Spleen (tissue), 11 donors: Measurements from ENCODE around the gene PLBD2. TPM values are rescaled to one million over a fixed set of nuclear protein-coding genes. Genes with fewer than 3 reads are reported as not detected.
A peak's percentile ranks its signal among the peaks of the same experiment; 100 is the strongest.

ENCODE experiments used
- DNase-seq: peaks from one replicate; pipeline ENCODE4 v3.0.0-alpha.2; 2020
- H3K27ac ChIP-seq, 8 donors: fragments of 200-600 bp; sonication (generic) in 7 of 8; 1 replicate in 4 of 8; 2 replicates in 4 of 8; pipeline versions ENCODE4 v1.5.0 to v1.8.0; 2016 to 2021; ENCODE audit warnings: inconsistent platforms in 4 of 8, mild to moderate bottlenecking in 4 of 8, moderate library complexity in 1 of 8
- H3K27me3 ChIP-seq, 7 donors: fragments of 200-600 bp; sonication (generic) in 6 of 7; replicated peaks in 1 of 7; 1 replicate in 4 of 7; 2 replicates in 3 of 7; pipeline versions ENCODE4 v1.5.0 to v1.8.0; 2016 to 2021; ENCODE audit warnings: inconsistent platforms in 3 of 7, mild to moderate bottlenecking in 1 of 7
- H3K36me3 ChIP-seq, 6 donors: fragments of 200-600 bp; sonication (generic) in 5 of 6; 1 replicate in 4 of 6; 2 replicates in 2 of 6; pipeline versions ENCODE4 v1.5.0 to v1.8.0; 2016 to 2021; ENCODE audit warnings: inconsistent platforms in 2 of 6
- H3K4me1 ChIP-seq, 6 donors: fragments of 200-600 bp; sonication (generic) in 5 of 6; 1 replicate in 3 of 6; 2 replicates in 3 of 6; pipeline versions ENCODE4 v1.5.0 to v1.8.0; 2016 to 2021; ENCODE audit warnings: inconsistent platforms in 3 of 6
- H3K4me3 ChIP-seq, 8 donors: fragments of 200-600 bp; sonication (generic) in 7 of 8; 1 replicate in 4 of 8; 2 replicates in 4 of 8; pipeline versions ENCODE4 v1.5.0 to v1.8.0; 2016 to 2021; ENCODE audit warnings: inconsistent platforms in 4 of 8, mild to moderate bottlenecking in 4 of 8, moderate library complexity in 2 of 8
- H3K9me3 ChIP-seq, 8 donors: fragments of 200-600 bp; sonication (generic) in 7 of 8; 1 replicate in 4 of 8; 2 replicates in 4 of 8; pipeline versions ENCODE4 v1.5.0 to v1.8.0; 2016 to 2021; ENCODE audit warnings: inconsistent platforms in 4 of 8
- CTCF ChIP-seq, 11 experiments: fragments of 200-600 bp in 7 of 11; fragments of 450-650 bp in 4 of 11; sonication (generic) in 4 of 11; IDR thresholded peaks in 8 of 11; conservative IDR thresholded peaks in 3 of 11; 1 replicate in 7 of 11; 2 replicates in 4 of 11; pipeline versions ENCODE4 v1.4.0 to v1.8.0; 2016 to 2021; ENCODE audit warnings: antibody characterized with exemption in 11 of 11, inconsistent platforms in 4 of 11, mild to moderate bottlenecking in 1 of 11
- POLR2A ChIP-seq, 3 donors: fragments of 450-650 bp; IDR thresholded peaks; one replicate each; pipeline ENCODE4 v1.5.1; 2017; ENCODE audit warnings: antibody characterized with exemption in 3 of 3, mild to moderate bottlenecking in 1 of 3
- POLR2AphosphoS5 ChIP-seq, 3 donors: sonication (generic); formaldehyde crosslinking; IDR thresholded peaks; one replicate each; pipeline ENCODE4 v1.5.1; 2017; ENCODE audit warnings: antibody characterized with exemption in 3 of 3
- WGBS, 5 donors: extraction: QIAGEN DNeasy Blood & Tissue Kit in 3 of 5; methylation state at CpG; one replicate each; pipeline versions ENCODE4 v1.1.5 to v1.1.7; 2013 to 2018; 5-methylcytosine and 5-hydroxymethylcytosine counted together
- intact Hi-C: fragments of 100-400 bp; cut with DNase I; formaldehyde crosslinking; loops from one replicate; pipeline ENCODE4 v1.15.0; 2023; ENCODE audit warnings: low total_unique reads
- polyA plus RNA-seq, 3 donors: library from polyadenylated mRNA; stranded (reverse); fragments of 200-250 nt; gene quantifications; one replicate each; pipeline ENCODE4 v1.2.1, GENCODE V29; 2013
- total RNA-seq, 7 donors: library from RNA; depleted of rRNA in 3 of 7; stranded (reverse); fragments of >200 nt in 3 of 7; fragmentation: NEBNext Ultra II Directional in 4 of 7; extraction: Animal tissue kit (Norgen Biotek cat#: 25700) in 4 of 7; gene quantifications; one replicate each; pipeline versions ENCODE4 v1.1.0 to v1.2.1, GENCODE V29; 2016 to 2021
- donor health status: healthy with polysubstance abuse.
- donor health status: DM: no; HTN: no; CAD: no; lungs with moderate emphysema.
- donor health status: DM: no; HTN: no; CAD: no.
- donor health status: Bipolar disorder and iron deficiency.
- donor health status: healthy.
- donor health status: DM: no; HTN: no; CAD: no.
- donor health status: DM: yes; HTN: yes; CAD: no.

PLBD2 gene
- total and polyA plus RNA-seq, 10 donors, result 4.2 to 38.8 (median 29.2) TPM

GRCh38 chr12:113334786-113335539, 23.4 kb upstream of the PLBD2 start, which contains the start of gene SLC8B1:
Gene SLC8B1, minus strand, starts transcription at chr12:113335109. Its CDS starts 2,231 bp downstream, at chr12:113332878.
- intact Hi-C loops, result no loop called here

GRCh38 chr12:113339540-113339939, 18.8 kb upstream of the PLBD2 start:
- H3K27ac ChIP-seq, result no peak overlapping the region
- H3K36me3 ChIP-seq, result no peaks in the 10 kb centered on the region
- H3K4me1 ChIP-seq, result peaks cover 0 to 20% (median 10%) of the 10 kb centered on the region in 6 donors
- H3K9me3 ChIP-seq, result no peaks in the 10 kb centered on the region
- intact Hi-C loops, result no loop called here
- no peak for DNase-seq
- no peak overlapping the region for H3K4me3 ChIP-seq
- TF ChIP-seq CTCF (IDR thresholded peaks at IDR 0.05 in 8 of 11, conservative IDR thresholded peaks at IDR 0.05 in 3 of 11), result no peak
- TF ChIP-seq POLR2AphosphoS5 (IDR thresholded peaks at IDR 0.05), result no peak
- 95 to 98% (median 96%) methylated on average over 5 of the region's 5 CpGs for WGBS, 5 donors
- no peaks in the 10 kb centered on the region for H3K27me3 ChIP-seq

More at GRCh38 chr12:113334786-113335539, 23.4 kb upstream of the PLBD2 start, which contains the start of gene SLC8B1:
- peaks cover 0 to 31% (median 21%) of the 10 kb centered on the region in 6 donors for H3K36me3 ChIP-seq
- peak within 1 kb of the TSS; percentile 53 to 95 (median 90) for H3K27ac ChIP-seq
- peak; percentile 98 for DNase-seq
- 0 to 1% (median 1%) methylated on average over 52 to 62 of the region's 62 CpGs for WGBS, 5 donors
- H3K27me3 ChIP-seq, result no peaks in the 10 kb centered on the region
- peak in 2 of 3 donors; percentile 56 to 87 for TF ChIP-seq POLR2A (IDR thresholded peaks at IDR 0.05)
- TF ChIP-seq POLR2AphosphoS5 (IDR thresholded peaks at IDR 0.05), result peak; percentile 97 to 98 (median 98)
- peak in 2 of 11 experiments; percentile 12 to 20 for TF ChIP-seq CTCF (IDR thresholded peaks at IDR 0.05 in 8 of 11, conservative IDR thresholded peaks at IDR 0.05 in 3 of 11)
- peaks cover 8 to 62% (median 40%) of the 10 kb centered on the region in 6 donors for H3K4me1 ChIP-seq
- peak within 1 kb of the TSS; percentile 64 to 89 (median 76) for H3K4me3 ChIP-seq
- H3K9me3 ChIP-seq, result no peaks in the 10 kb centered on the region

- no peak for DNase-seq
- peaks cover 0 to 17% (median 9%) of the 10 kb centered on the region in 6 donors for H3K4me1 ChIP-seq
- TF ChIP-seq CTCF (IDR thresholded peaks at IDR 0.05 in 8 of 11, conservative IDR thresholded peaks at IDR 0.05 in 3 of 11) (no peak), POLR2A (IDR thresholded peaks at IDR 0.05) (no peak)
- no peaks in the 10 kb centered on the region for H3K36me3 ChIP-seq
- 74 to 89% (median 84%) methylated on average over 3 of the region's 3 CpGs for WGBS, 5 donors
- no peak overlapping the region for H3K27ac ChIP-seq
- intact Hi-C loops, result no loop called here
- H3K27me3 ChIP-seq, result no peaks in the 10 kb centered on the region
- H3K9me3 ChIP-seq, result no peaks in the 10 kb centered on the region
- no peak overlapping the region for H3K4me3 ChIP-seq
Measured at GRCh38 chr12:113340061-113340460, 18.3 kb upstream of the PLBD2 start.

GRCh38 chr12:113341535-113341934, 16.9 kb upstream of the PLBD2 start:
- intact Hi-C loops, result no loop called here
- Histone ChIP-seq H3K4me1 (peaks cover 0 to 6% (median 0%) of the 10 kb centered on the region in 6 donors), H3K4me3 (no peak overlapping the region), H3K9me3 (no peaks in the 10 kb centered on the region), H3K27me3 (no peaks in the 10 kb centered on the region), H3K36me3 (no peaks in the 10 kb centered on the region), H3K27ac (peak overlapping the region in 3 of 8 donors; percentile 35 to 56 (median 37))
- WGBS, 5 donors, result 60 to 82% (median 75%) methylated on average over 6 of the region's 6 CpGs
- no peak for DNase-seq
- TF ChIP-seq POLR2AphosphoS5 (IDR thresholded peaks at IDR 0.05) (no peak), POLR2A (IDR thresholded peaks at IDR 0.05) (no peak), CTCF (IDR thresholded peaks at IDR 0.05 in 8 of 11, conservative IDR thresholded peaks at IDR 0.05 in 3 of 11) (no peak)
